Measurements from ENCODE around the gene CD247. TPM values are rescaled to one million over a fixed set of nuclear protein-coding genes. Genes with fewer than 3 reads are reported as not detected.

Gene CD247
- polyA plus RNA-seq, 1 of the 3 experiments (the other 2 are of a cell fraction), result 0.08 TPM

DNA sequence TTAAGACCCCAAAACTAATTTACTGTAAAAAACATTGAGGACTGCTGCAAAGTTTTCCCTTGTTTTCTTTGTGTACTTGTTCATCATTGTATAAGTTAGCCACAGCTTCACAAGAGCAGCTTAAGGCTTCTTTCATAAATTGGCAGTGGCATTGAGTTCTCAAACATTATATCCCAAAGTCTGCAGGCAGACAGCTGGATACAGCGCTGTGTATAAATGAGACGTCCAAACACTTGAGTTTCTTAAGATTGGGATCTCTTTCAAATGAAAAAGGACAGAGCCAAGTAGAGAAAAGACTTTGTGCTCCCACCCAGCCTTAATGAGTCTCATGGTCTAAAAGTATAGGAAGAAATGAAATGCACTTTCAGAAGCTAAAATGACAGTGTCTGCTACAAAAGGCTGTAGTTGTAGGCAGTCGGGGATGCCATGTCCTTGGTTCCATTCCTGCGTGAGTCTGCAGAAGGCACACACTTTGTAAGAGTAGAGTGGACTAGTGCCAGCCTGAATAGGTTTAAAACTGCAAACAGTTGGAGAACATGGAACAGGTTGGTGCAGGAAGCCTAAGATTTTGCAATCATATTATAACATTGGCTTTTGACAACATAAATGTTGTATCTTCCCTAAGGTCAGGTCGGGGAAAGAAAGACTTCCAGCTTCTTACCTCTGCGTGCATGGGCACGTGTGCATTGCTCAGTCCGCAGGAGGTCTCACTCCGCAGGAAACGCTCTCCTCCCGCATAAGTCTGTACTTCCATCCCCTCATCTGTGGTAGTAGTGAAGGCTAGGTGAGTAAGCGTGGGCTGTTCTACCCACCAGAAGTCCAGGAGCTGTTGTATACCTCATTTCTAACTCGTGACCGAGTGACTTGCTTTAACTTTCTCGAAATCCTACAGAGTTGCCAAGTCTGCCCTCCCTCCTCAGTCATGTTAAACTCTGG is 94.4 kb downstream of the CD247 start:
- Histone ChIP-seq H3K4me2 (no peak overlapping the region), H3K4me3 (ENCODE audit: low read depth in 2 of 2, low read length in 1 of 2) (no peak overlapping the region), H3F3A (replicated peaks; ENCODE audit: insufficient read depth) (no peaks in the 10 kb centered on the region), H4K20me1 (ENCODE audit: insufficient read depth) (no peaks in the 10 kb centered on the region), H3K79me2 (ENCODE audit: insufficient read depth) (no peaks in the 10 kb centered on the region), H3K9ac (no peak overlapping the region), H3K27ac (ENCODE audit: low read depth in 2 of 2, low read length in 1 of 2) (no peak overlapping the region), H3K9me2 (no peaks in the 10 kb centered on the region), H3K4me1 (ENCODE audit: control insufficient read depth in 1 of 2, insufficient read depth in 2 of 2, low read depth in 1 of 2, low read length in 1 of 2) (no peaks in the 10 kb centered on the region; a peak in 1 of 4 replicates), H3K36me3 (replicated peaks in 1 of 2; ENCODE audit: control insufficient read depth in 1 of 2, insufficient read depth in 2 of 2, low read length in 1 of 2) (peaks cover 0 to 13% of the 10 kb centered on the region in 2 experiments), H2AFZ (ENCODE audit: low read depth) (no peak overlapping the region), H3K27me3 (ENCODE audit: insufficient read depth) (no peaks in the 10 kb centered on the region), H3K9me3 (no peaks in the 10 kb centered on the region)
- WGBS (ENCODE audit: low lambda C conversion rate), result 94% methylated on average over 15 of the region's 15 CpGs
- TF ChIP-seq RCOR1 (IDR thresholded peaks at IDR 0.05; ENCODE audit: low read length), result no peak
- no peak for TF ChIP-seq ELF1 (IDR thresholded peaks at IDR 0.05)
- no peak for TF ChIP-seq EZH2phosphoT487 (IDR thresholded peaks at IDR 0.05; ENCODE audit: borderline replicate concordance, low read depth)
- TF ChIP-seq FOXJ3 (CRISPR knock-in tag; IDR thresholded peaks at IDR 0.05), result no peak
- no peak for TF ChIP-seq MEF2A (IDR thresholded peaks at IDR 0.05; ENCODE audit: borderline replicate concordance, low read depth)
- TF ChIP-seq RFX5 (IDR thresholded peaks at IDR 0.05; ENCODE audit: low read length), result no peak
- TF ChIP-seq, protein P1, sequence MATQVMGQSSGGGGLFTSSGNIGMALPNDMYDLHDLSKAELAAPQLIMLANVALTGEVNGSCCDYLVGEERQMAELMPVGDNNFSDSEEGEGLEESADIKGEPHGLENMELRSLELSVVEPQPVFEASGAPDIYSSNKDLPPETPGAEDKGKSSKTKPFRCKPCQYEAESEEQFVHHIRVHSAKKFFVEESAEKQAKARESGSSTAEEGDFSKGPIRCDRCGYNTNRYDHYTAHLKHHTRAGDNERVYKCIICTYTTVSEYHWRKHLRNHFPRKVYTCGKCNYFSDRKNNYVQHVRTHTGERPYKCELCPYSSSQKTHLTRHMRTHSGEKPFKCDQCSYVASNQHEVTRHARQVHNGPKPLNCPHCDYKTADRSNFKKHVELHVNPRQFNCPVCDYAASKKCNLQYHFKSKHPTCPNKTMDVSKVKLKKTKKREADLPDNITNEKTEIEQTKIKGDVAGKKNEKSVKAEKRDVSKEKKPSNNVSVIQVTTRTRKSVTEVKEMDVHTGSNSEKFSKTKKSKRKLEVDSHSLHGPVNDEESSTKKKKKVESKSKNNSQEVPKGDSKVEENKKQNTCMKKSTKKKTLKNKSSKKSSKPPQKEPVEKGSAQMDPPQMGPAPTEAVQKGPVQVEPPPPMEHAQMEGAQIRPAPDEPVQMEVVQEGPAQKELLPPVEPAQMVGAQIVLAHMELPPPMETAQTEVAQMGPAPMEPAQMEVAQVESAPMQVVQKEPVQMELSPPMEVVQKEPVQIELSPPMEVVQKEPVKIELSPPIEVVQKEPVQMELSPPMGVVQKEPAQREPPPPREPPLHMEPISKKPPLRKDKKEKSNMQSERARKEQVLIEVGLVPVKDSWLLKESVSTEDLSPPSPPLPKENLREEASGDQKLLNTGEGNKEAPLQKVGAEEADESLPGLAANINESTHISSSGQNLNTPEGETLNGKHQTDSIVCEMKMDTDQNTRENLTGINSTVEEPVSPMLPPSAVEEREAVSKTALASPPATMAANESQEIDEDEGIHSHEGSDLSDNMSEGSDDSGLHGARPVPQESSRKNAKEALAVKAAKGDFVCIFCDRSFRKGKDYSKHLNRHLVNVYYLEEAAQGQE (IDR thresholded peaks at IDR 0.05; ENCODE audit: low read depth, low read length), result no peak
- no peak for TF ChIP-seq YY1 (IDR thresholded peaks at IDR 0.05; ENCODE audit: low read depth)
- TF ChIP-seq IRF3 (IDR thresholded peaks at IDR 0.05; ENCODE audit: low read depth, low read length), result no peak
- TF ChIP-seq, protein P2, sequence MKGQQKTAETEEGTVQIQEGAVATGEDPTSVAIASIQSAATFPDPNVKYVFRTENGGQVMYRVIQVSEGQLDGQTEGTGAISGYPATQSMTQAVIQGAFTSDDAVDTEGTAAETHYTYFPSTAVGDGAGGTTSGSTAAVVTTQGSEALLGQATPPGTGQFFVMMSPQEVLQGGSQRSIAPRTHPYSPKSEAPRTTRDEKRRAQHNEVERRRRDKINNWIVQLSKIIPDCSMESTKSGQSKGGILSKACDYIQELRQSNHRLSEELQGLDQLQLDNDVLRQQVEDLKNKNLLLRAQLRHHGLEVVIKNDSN (IDR thresholded peaks at IDR 0.05; ENCODE audit: borderline replicate concordance, low read depth), result no peak
- no peak for TF ChIP-seq GATA2 (CRISPR knock-in tag; IDR thresholded peaks at IDR 0.05)
- no peak for TF ChIP-seq RXRA (IDR thresholded peaks at IDR 0.05; ENCODE audit: borderline replicate concordance, low read depth)
- TF ChIP-seq JUND (IDR thresholded peaks at IDR 0.05), result no peak
- TF ChIP-seq CHD2 (IDR thresholded peaks at IDR 0.05; ENCODE audit: low read length, partially characterized antibody), result no peak
- no peak for TF ChIP-seq RAD21 (IDR thresholded peaks at IDR 0.05; ENCODE audit: low read length)
- no peak for TF ChIP-seq SIN3A (IDR thresholded peaks at IDR 0.05; ENCODE audit: borderline replicate concordance, low read depth, low read length)
- no peak for TF ChIP-seq TEAD4 (IDR thresholded peaks at IDR 0.05; ENCODE audit: borderline replicate concordance, insufficient read depth)
- TF ChIP-seq TAF1 (IDR thresholded peaks at IDR 0.05; ENCODE audit: borderline replicate concordance, low read depth, low read length), result no peak
- TF ChIP-seq ZBTB33 (IDR thresholded peaks at IDR 0.05; ENCODE audit: borderline replicate concordance, low read depth), result no peak
- ChIA-PET POLR2A (no interaction called here), CTCF (interaction anchor here (0.6 to 3.1 kb wide), 6 partner anchors 8 to 344 kb away, joined by 3 to 15 read pairs (median 4); no protein-coding TSS in a partner anchor)
- DNase-seq, result no peak

All from SK-N-SH (cell line).